Peyer's patch (tissue), 4 donors: ENCODE results near the gene PSMG2. TPM values are rescaled to one million over a fixed set of nuclear protein-coding genes. Genes with fewer than 3 reads are reported as not detected.

Source experiments
- DNase-seq, 3 donors: peaks; one replicate each; pipeline ENCODE4 v3.0.0-alpha.2; 2017 to 2019
- H3K27ac ChIP-seq, 4 donors: fragments of 200-600 bp; sonication (generic); one replicate each; pipeline ENCODE4 v1.5.1; 2016 to 2019
- H3K27me3 ChIP-seq, 2 donors: fragments of 200-600 bp; sonication (generic); one replicate each; pipeline ENCODE4 v1.5.1; 2019
- H3K36me3 ChIP-seq, 3 donors: fragments of 200-600 bp; sonication (generic); one replicate each; pipeline ENCODE4 v1.5.1; 2016 to 2019
- H3K4me1 ChIP-seq, 4 donors: fragments of 200-600 bp; sonication (generic); one replicate each; pipeline ENCODE4 v1.5.1; 2016 to 2019
- H3K4me3 ChIP-seq, 4 donors: fragments of 200-600 bp; sonication (generic); 1 replicate in 3 of 4; 2 replicates in 1 of 4; pipeline ENCODE4 v1.5.1; 2016 to 2019; ENCODE audit warnings: mild to moderate bottlenecking in 1 of 4
- H3K9me3 ChIP-seq, 4 donors: fragments of 200-600 bp; sonication (generic); one replicate each; pipeline ENCODE4 v1.5.1; 2016 to 2019; ENCODE audit warnings: mild to moderate bottlenecking in 1 of 4
- POLR2A ChIP-seq, 2 donors: fragments of 450-650 bp; IDR thresholded peaks; one replicate each; pipeline ENCODE4 v1.5.1; 2017; ENCODE audit warnings: antibody characterized with exemption in 2 of 2, mild to moderate bottlenecking in 2 of 2, moderate library complexity in 2 of 2
- total RNA-seq, 4 donors: library from RNA; depleted of rRNA; stranded (reverse); fragments of >200 nt; gene quantifications; one replicate each; pipeline ENCODE4 v1.1.0, GENCODE V29; 2016
- TF ChIP-seq, protein P1 (sequence below), 6 experiments: fragments of 450-650 bp in 4 of 6; fragments of 200-600 bp in 2 of 6; sonication (generic) in 1 of 6; IDR thresholded peaks; one replicate each; pipeline ENCODE4 v1.5.1; 2017 to 2019; ENCODE audit warnings: antibody characterized with exemption in 6 of 6, mild to moderate bottlenecking in 3 of 6, moderate library complexity in 1 of 6

PSMG2 gene
- total RNA-seq, 4 donors from 2014 or later: 49.2 to 55.3 (median 51.2) TPM

DNA sequence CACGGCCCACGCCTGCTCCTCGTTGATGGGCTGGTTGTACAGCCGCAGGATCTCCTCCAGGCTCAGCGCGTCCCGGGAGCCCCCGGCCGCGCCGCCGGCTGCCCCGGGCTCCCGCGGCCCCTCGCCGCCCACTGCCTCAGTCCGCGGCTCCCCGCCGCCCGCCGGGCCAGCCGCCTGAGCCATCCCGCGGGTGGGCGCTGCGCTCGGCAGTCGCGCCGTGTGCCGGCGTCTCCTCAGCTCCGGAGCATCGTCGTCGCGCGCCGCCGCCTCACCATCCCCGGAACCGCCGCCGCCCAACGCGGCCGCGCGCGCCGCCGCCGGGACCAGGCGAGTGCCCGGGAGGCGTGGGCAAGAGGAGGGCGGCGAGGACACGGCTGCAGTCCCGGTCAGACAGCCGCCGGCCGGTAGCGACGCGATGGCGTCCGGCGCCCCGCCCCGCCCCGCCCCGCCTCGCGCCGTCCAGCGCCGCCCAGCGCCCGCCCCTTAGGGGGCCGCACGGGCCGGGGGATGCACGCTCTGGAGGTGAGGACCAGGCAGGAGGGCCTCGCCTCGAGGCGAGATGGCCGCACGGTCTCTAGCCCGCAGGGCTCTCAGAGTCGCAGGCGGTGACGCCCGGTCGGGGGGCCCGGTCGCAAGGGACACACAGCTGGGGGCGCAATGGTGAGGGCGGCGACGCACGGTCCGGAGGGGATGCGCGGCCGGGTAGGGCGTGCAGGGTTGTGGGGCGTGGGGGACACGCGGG, 45.0 kb upstream of the PSMG2 start, which contains the start of gene SPIRE1:
Gene SPIRE1, minus strand, starts transcription at position 424 of the 742 bp plus-strand sequence. Its CDS starts 241 bp downstream, at position 183.
- TF ChIP-seq POLR2A (IDR thresholded peaks at IDR 0.05): no peak
- TF ChIP-seq, protein P1, sequence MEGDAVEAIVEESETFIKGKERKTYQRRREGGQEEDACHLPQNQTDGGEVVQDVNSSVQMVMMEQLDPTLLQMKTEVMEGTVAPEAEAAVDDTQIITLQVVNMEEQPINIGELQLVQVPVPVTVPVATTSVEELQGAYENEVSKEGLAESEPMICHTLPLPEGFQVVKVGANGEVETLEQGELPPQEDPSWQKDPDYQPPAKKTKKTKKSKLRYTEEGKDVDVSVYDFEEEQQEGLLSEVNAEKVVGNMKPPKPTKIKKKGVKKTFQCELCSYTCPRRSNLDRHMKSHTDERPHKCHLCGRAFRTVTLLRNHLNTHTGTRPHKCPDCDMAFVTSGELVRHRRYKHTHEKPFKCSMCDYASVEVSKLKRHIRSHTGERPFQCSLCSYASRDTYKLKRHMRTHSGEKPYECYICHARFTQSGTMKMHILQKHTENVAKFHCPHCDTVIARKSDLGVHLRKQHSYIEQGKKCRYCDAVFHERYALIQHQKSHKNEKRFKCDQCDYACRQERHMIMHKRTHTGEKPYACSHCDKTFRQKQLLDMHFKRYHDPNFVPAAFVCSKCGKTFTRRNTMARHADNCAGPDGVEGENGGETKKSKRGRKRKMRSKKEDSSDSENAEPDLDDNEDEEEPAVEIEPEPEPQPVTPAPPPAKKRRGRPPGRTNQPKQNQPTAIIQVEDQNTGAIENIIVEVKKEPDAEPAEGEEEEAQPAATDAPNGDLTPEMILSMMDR (IDR thresholded peaks at IDR 0.05): no peak
- H3K9me3 ChIP-seq: no peaks in the 10 kb centered on the region
- H3K27ac ChIP-seq: peak within 1 kb of the TSS; percentile 70 to 89 (median 78)
- H3K4me3 ChIP-seq: peak within 1 kb of the TSS; percentile 56 to 75 (median 66)
- peak in 2 of 3 donors; percentile 73 to 75 for DNase-seq
- H3K36me3 ChIP-seq: no peaks in the 10 kb centered on the region
- H3K4me1 ChIP-seq: peaks cover 0 to 22% (median 3%) of the 10 kb centered on the region in 4 donors
- H3K27me3 ChIP-seq: no peaks in the 10 kb centered on the region

- H3K9me3 ChIP-seq: no peaks in the 10 kb centered on the region
- peak overlapping the region; percentile 44 to 89 (median 78) for H3K27ac ChIP-seq
- H3K36me3 ChIP-seq: no peaks in the 10 kb centered on the region
- H3K4me1 ChIP-seq: peaks cover 0 to 22% (median 3%) of the 10 kb centered on the region in 4 donors
- no peaks in the 10 kb centered on the region for H3K27me3 ChIP-seq
- TF ChIP-seq, protein P1 (IDR thresholded peaks at IDR 0.05): no peak
- no peak for TF ChIP-seq POLR2A (IDR thresholded peaks at IDR 0.05)
- DNase-seq: peak in 2 of 3 donors; percentile 56 to 62
- peak overlapping the region; percentile 56 to 75 (median 66) for H3K4me3 ChIP-seq
Observed at GRCh38 chr18:12658426-12659138, 44.3 kb upstream of the PSMG2 start.

DNA sequence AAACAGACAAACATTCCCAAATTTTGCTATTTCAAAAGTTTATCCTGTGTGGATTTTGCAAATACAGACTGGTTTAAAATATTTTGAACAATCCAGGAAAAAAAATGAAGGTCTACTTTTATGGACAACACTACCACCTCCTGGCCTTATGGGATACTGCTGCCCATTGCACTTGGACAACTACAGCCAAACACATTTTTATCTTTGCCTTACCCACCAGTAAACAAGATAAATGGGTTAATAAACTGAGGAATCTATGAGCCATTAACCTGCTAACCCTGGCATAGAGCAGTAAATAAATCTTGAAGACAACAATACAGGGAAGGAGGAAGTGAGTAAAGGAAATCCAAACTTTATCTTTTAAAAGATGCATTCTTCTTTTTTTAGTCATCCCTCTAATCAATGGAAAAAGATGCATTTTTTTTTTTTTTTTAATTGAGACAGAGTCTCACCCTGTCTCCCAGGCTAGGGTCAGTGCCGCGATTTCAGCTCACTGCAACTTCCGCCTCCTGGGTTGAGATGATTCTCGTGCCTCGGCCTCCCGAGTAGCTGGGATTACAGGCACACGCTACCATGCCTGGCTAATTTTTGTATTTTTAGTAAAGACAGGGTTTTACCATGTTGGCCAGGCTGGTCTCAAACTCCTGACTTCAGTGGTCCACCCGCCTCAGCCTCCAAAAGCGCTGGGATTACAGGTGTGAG, 42.8 kb upstream of the PSMG2 start:
- Histone ChIP-seq H3K36me3 (no peaks in the 10 kb centered on the region), H3K27me3 (no peaks in the 10 kb centered on the region), H3K27ac (no peak overlapping the region), H3K4me3 (no peak overlapping the region), H3K9me3 (no peaks in the 10 kb centered on the region), H3K4me1 (peaks cover 0 to 22% (median 3%) of the 10 kb centered on the region in 4 donors)
- TF ChIP-seq, protein P1 (IDR thresholded peaks at IDR 0.05): peak; percentile 64 to 95 (median 82)
- TF ChIP-seq POLR2A (IDR thresholded peaks at IDR 0.05): no peak
- DNase-seq: peak in 1 of 3 donors; percentile 66

GRCh38 chr18:12668041-12668440, 34.8 kb upstream of the PSMG2 start:
- TF ChIP-seq POLR2A (IDR thresholded peaks at IDR 0.05): no peak
- TF ChIP-seq, protein P1 (IDR thresholded peaks at IDR 0.05): no peak
- Histone ChIP-seq H3K27me3 (no peaks in the 10 kb centered on the region), H3K4me1 (no peaks in the 10 kb centered on the region), H3K36me3 (peaks cover 0 to 16% (median 0%) of the 10 kb centered on the region in 3 donors), H3K4me3 (no peak overlapping the region), H3K9me3 (no peaks in the 10 kb centered on the region), H3K27ac (no peak overlapping the region)
- no peak for DNase-seq

DNA sequence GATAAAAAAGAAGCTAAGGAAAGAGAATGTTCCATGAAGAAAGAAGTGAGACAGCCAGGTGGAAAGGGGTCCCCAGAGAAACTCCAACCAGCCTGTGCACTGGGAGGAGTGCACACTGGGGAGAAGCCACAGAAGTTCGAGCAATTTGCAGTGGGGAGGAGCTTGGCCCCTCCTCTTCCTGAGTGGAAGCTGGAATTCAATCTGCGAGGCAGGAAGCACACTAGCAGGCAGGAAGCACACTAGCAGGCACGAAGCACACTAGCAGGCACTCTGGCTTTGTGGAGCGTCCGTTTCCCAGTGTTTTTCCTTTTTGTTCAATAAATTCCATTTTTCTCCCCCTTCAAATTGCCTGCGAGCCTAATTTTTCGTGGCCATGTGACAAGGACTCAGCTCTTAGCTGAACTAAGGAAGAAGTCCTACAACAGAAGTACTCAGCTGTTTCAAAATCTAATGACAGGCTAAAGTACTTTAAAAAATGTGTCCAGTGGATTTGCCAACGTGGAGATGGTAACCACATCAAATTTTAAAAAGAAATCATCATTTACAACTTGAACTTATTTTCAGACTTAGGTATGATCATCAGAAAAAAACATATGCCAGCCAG, 23.6 kb upstream of the PSMG2 start:
- H3K4me3 ChIP-seq: peak overlapping the region in 1 of 4 donors; percentile 25
- no peaks in the 10 kb centered on the region for H3K9me3 ChIP-seq
- peak overlapping the region in 3 of 4 donors; percentile 45 to 69 (median 65) for H3K27ac ChIP-seq
- TF ChIP-seq, protein P1 (IDR thresholded peaks at IDR 0.05): no peak
- no peak for TF ChIP-seq POLR2A (IDR thresholded peaks at IDR 0.05)
- peaks cover 0 to 42% (median 0%) of the 10 kb centered on the region in 3 donors for H3K36me3 ChIP-seq
- DNase-seq: peak in 1 of 3 donors; percentile 52
- H3K4me1 ChIP-seq: no peaks in the 10 kb centered on the region
- H3K27me3 ChIP-seq: no peaks in the 10 kb centered on the region
